ENCODE results near the gene LECT2.

- no peak for TF ChIP-seq BHLHE40 (IDR thresholded peaks at IDR 0.05; ENCODE audit: borderline replicate concordance)
- TF ChIP-seq ELF4 (IDR thresholded peaks at IDR 0.05), result no peak
- no peak for TF ChIP-seq ARNT (IDR thresholded peaks at IDR 0.05)
- TF ChIP-seq PKNOX1 (IDR thresholded peaks at IDR 0.05), result no peak
Observed at GRCh38 chr5:135966165-135966564, 11.4 kb upstream of the LECT2 start.
